CMK (cell line): Measurements from ENCODE around the gene CFAP65.

Experiments
- DNase-seq: peaks from one replicate; pipeline ENCODE4 v3.0.0-alpha.2; 2010; ENCODE audit warnings: low read depth

Gene CFAP65

DNA sequence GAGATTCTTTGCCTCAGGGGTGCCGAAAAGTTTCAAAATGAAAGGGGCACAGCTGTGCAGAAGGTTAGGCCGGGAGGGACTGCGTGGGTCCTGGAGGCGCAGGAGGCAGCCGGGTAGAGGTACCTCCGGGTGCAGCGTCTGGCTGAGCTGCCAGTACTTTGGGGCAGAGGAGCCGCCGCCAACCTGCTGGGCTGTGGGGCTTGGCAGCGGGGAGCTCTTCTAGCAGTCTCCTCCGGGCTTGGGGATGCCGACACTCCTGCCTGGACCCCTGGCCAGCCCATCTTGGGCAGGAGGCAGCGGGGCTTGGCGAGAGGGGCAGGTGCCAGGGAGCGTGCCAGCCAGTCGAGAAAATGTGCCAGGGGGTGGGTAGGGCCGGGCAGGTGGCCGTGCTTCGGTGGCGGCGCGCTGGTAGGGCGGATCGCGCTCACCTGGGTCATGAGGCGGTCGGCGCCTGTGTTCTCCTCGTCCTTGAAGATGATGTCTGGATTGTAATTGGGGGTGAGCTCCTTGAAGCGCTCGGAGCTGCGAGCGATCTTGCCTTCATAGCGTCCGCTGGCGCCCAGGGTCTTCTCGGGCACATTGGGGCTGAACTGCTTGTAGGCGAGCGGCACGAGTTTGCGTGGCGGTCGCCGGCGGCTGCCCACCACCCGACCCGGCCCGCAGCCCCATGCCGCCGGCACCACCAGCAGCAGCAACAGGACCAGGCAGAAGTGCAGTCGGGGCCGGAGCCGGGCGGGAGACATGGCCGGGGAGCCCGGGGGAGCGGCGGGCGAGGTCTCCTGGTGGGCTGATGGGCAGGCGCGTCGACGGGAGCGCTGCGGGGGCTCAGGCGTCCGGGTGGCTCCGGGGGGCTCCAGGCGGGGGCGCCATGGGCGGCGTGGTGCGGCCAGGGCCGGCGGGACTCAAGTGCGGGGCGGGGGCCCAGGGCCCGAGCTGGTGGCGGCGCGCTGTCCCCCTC, 18.7 kb upstream of the CFAP65 start:
- DNase-seq = no peak

DNA sequence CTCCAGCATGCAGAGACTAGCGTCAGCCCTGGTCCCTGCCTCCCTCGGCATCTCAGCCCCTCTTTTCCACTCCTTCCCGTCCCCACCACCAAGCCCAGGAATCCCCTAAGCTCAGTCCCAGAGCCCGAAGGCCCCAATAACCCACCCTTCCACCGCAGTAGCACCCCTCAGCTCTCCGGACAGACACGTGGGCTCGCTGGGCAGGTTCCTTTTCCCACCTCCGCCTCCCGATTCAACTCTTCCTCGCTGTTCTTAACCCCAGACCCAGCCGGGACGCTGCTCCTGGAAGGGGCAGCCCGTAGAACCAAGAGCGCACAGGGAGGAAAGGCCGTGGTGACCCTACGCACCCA, 18.0 kb upstream of the CFAP65 start:
- DNase-seq = no peak

- no peak for DNase-seq
Measured at GRCh38 chr2:219058541-219059374, 17.4 kb upstream of the CFAP65 start.

- peak; percentile 60 for DNase-seq
Measured at GRCh38 chr2:219057709-219058540, 16.6 kb upstream of the CFAP65 start.

DNA sequence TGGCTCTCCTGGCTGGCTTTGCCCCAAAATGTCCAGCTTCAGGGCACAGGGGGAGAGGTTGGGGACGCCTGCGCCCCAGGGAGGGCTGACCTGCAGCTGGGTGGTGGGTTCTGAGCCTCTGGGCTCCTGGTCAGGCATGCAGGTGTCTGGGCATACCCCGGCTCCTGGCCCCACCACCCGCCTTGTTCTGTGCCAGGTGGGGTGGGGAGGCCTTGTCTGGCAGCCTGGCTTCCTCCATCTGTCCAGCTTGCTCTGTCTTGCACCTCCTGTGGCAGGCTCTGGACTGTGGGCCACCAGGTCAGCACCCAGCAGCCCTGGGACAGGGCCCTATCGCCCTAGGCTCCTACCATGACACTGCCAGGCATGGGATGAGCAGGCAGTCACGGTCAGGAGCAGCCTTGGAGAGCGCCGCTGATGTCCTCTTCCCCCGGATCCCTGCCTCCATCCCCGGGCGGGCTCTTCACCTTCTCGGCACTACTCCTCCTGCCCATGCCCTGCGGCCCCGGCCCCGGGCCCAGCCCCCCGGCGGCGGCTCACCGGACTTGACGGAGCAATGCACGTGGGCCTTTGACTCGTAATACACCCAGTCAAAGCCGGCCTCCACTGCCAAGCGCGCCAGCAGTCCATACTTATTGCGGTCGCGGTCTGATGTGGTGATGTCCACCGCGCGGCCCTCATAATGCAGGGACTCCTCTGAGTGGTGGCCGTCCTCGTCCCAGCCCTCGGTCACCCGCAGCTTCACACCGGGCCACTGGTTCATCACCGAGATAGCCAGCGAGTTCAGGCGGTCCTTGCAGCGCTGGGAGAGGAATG, 15.8 kb upstream of the CFAP65 start:
- no peak for DNase-seq

GRCh38 chr2:219056176-219056895, 15.0 kb upstream of the CFAP65 start:
- no peak for DNase-seq

DNA sequence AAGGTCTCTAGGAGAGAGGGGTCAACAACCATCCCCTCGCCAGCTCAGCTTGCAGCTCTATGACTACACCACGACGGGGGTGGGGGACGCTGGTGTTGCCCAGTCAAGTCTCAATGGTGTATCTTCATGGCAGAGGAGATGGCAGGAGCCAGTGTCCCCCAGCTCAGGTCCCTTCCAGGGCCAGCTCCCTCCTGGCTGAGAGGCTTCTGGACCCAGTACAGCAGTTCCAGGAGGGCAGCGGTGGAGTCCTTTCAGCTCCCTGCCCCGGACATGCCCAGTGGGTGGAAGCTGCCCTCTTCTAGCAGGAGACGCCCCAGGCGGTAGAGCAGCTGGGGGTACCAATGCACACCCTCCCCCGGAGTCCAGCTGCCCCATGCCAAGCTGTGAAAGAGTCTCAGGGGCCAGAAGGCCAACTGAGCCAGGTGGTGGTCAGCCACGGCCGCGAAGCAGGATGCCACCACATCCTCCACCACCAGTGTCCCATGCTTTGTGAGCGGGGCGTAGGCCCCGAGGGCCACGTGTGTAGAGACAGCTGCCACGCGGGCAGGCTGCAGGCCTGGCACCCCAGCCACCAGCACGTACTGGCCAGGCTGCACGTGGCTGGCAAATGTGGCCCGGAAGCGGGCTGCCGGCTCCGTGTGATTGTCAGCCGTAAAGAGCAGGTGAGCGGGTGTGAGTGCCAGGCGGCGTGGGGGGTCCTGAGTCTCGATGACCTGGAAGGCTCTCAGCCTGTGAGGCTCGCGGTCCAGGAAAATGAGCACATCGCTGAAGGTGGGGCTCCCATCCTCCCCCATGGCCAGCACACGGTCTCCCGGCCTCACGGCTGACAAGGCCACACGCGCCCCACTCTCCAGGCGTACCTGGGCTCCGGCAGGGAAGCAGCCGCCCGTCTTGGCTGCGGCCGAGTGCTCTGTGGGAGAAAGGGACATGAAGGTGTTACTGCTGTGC, 13.9 kb upstream of the CFAP65 start:
- no peak for DNase-seq

DNA sequence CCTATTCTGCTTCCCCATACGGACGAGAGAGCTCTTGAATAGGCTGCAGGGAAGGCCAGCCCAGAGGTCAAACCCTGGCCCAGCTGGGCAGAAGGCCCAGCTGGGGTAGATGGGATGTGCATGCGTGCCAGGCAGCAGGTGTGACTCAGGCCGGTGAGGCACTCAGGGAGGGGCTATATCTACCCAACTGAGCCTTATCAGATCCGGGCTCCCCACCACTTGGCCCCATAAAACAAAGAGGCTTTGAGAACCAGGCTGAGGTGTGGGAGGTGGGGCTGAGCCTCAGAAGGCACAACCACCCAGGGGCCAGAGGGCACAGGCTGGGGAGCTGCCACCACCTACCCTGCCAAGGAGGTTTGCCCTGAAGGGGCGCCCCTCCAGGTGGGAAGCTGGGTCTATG, 8.0 kb upstream of the CFAP65 start:
- DNase-seq = no peak

DNA sequence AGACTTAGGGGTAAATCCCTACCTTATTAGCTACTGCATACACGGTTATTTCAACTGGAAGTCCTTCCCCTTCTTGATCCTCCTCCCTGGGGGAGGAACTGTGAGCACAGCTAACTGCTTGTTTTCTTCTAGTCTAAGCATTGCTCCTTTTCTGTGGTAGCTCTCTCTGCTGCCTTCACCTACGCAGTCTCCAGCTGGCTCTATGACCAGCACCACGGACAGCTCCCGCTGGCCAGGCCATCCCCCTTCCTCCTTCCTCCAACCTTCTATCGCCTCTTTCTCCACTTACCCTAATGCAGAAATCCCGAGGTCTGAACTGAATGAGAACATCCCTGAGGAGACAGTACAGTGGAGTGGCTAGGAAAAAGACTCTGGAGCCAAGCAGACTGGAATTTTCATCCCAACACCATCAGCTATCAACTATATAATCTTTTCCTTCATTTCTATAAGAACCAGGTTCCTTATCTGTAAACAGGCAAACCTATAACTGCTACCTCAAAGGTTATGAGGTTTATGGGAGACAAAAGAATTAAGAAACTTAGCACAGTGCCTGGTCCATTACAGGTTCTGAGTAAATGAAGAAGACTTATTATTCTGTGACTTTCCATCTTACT, 4.7 kb upstream of the CFAP65 start:
- peak; percentile 18 for DNase-seq

DNA sequence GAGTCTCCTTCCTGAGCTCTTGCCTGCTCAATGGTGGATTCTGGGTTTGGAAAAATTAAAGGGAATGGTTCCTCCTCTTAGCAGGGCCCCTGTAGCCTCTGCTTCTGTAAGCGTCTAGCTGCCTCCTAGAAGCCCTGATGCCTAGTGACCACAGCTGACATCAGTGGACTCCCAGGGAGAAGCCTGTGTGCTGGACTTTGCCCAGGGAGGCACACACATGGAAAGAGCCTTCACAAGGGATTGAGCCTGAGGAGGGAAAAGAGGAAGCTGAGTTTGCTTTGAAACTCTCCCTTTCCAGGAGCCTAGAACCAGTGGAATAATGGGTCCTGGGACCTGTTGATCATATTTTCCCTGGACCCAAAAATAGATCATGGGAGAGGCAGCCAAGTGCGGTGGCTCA, 1.4 kb upstream of the CFAP65 start:
- no peak for DNase-seq

- no peak for DNase-seq
Measured at GRCh38 chr2:219042157-219042556, 841 bp upstream of the CFAP65 start.

GRCh38 chr2:219038600-219038999, 2.7 kb downstream of the CFAP65 start:
- no peak for DNase-seq

DNA sequence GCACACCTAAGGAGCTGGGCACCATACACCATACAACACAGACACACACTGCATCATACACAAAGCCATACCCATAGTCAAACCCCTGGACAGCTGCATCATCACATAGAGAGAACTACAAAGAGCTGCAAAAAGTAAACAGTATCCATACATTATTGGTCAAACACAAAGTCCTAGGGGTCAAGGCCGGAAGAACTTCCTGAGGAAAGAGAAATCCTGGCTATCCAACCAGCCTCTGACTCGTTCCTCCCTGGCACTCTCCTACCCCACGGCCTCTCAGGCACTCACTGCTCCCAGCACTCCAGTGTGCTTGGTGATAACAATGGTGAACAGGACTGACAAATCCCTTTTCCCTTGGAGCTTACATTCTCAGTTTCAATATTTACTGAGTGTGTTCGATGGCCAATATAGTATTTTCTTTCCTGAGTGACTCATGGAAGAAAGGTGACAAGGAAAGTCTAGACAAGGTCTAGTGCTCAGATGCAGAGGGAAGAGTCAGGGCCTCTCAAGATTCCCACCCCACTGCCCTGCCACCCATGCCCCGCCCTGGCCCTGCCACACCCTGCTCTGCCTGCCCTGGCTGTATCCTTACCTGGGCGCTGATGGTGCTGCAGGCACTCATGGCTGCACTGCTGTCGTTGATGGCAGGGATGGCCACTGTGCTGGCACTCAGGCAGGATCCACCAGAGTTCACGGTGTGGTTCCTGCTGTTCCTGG, 3.4 kb downstream of the CFAP65 start:
- DNase-seq = no peak

- DNase-seq = no peak
Measured at GRCh38 chr2:219035942-219036341, 5.4 kb downstream of the CFAP65 start.

DNA sequence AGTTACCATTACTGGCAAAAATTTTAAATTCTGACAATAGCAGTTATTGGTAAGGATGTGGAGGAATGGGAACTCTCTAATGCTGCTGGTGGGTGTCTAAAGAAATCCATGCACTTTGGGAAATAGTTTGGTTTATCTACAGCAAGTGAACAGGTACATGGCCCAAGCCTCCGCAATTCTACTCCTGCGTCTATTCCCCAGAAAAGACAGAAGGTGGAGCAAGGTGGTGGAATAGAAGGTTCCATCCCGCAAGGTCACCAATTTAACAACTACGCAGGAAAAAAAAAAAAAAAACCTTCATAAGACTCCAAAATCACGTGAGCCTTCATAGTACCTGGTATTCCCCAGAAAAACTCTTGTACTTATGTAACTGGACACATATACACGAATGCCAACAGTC, 6.5 kb downstream of the CFAP65 start:
- no peak for DNase-seq

GRCh38 chr2:219032051-219032745, 9.1 kb downstream of the CFAP65 start:
- DNase-seq = no peak

- DNase-seq = no peak
Measured at GRCh38 chr2:219031005-219031738, 10.1 kb downstream of the CFAP65 start.
